ENCODE data around the gene MPND. TPM values are rescaled to one million over a fixed set of nuclear protein-coding genes. Genes with fewer than 3 reads are reported as not detected.

The MPND gene
- total RNA-seq, 1 experiment from 2014 or later: 24.3 TPM

DNA sequence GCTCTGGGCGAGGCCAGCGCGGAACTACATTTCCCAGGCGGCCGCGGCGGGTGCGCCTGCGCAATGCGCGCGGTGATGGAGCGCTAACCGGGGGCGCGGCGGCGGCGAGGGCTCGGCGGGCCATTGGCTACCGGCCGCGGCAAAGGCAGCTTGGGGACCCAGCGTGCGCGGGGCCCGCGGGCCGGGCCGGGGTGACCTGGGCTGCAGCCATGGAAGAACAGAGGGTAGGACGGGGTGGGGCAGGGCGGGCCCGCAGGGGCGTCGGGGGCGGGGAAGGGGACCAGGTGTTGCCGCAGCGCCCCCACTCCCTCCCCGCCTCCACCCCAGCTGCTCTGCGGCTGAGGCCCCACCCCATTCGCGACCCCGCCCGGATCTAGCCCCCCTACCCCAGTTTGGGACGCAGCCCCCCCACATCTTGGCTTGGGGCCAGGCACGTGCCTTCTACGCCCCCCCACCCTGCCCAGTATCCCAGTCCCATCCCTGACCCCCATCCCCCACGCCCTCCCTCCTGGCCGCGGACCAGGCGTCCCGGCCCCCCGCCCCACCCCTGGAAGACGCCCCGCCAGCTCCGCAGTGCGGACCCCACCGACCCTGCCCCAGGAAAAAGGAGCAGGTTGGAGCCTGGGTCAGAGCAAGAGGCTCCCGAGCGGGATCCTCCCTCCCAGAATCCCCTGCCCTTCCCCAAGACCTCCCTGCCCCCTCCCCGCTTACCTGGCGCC, 38.7 kb upstream of the MPND start, which contains the start of gene FSD1:
FSD1 (plus strand) TSS at position 61 of the 719 bp plus-strand sequence; CDS start at position 210, 149 bp downstream.
- DNase-seq (ENCODE audit: low read depth, low spot score) (no peak), ATAC-seq (peak; percentile 99)
- ChIA-PET RAD21 (ENCODE audit: low non-redundant PET in 1 of 2, low total read pairs in 2 of 2, uncharacterized antibody in 2 of 2, unreplicated experiment in 2 of 2) (no interaction called here), POLR2A (interaction anchor here (1.8 kb wide), 1 partner anchor 38 kb away, joined by 4 read pairs; the partner anchor contains the start of gene MPND), CTCF (no interaction called here)
- BruUV-seq (replicated peaks): no TSS peak
- intact Hi-C loops (cut with micrococcal nuclease): no loop called here
- peak within 1 kb of the TSS; percentile 37 to 40 for H3K4me3 ChIP-seq (replicated peaks in 1 of 2; ENCODE audit: low read depth in 1 of 2, low read length in 2 of 2)
- no peaks in the 10 kb centered on the region for H3K9me3 ChIP-seq (ENCODE audit: control insufficient read depth in 1 of 2, insufficient read depth in 1 of 2, low read depth in 1 of 2, low read length in 2 of 2)
- H3K79me2 ChIP-seq (ENCODE audit: insufficient read depth, low read length): no peaks in the 10 kb centered on the region
- no peaks in the 10 kb centered on the region for H3K9me2 ChIP-seq (ENCODE audit: insufficient read depth)
- H3K27ac ChIP-seq (ENCODE audit: low read depth, low read length): no peak within 1 kb of the TSS
- 0 out of 4 replicates have a peak, but pooled peaks cover 0 to 3% of the 10 kb centered on the region in 2 experiments for H3K36me3 ChIP-seq (ENCODE audit: control insufficient read depth in 1 of 2, insufficient read depth in 2 of 2, low read length in 2 of 2)
- peak; percentile 25 for TF ChIP-seq YY1 (IDR thresholded peaks at IDR 0.05; ENCODE audit: extremely low read depth, insufficient replicate concordance, low read depth, low read length)
- TF ChIP-seq RAD21 (IDR thresholded peaks at IDR 0.05; ENCODE audit: low read depth): no peak
- H3K4me2 ChIP-seq (ENCODE audit: low read length): peak within 1 kb of the TSS; percentile 46
- H2AFZ ChIP-seq (ENCODE audit: low read depth, low read length, poor library complexity, severe bottlenecking): peak within 1 kb of the TSS; percentile 62
- no peak within 1 kb of the TSS for H3K9ac ChIP-seq (ENCODE audit: low read length)
- no peaks in the 10 kb centered on the region for H4K20me1 ChIP-seq (ENCODE audit: insufficient read depth)
- H3K27me3 ChIP-seq (ENCODE audit: insufficient read depth, low read length): no peaks in the 10 kb centered on the region
- H3K4me1 ChIP-seq (ENCODE audit: control insufficient read depth in 1 of 2, insufficient read depth in 2 of 2, low read length in 2 of 2): peaks cover 4 to 9% of the 10 kb centered on the region in 2 experiments; a peak in 2 of 4 replicates

DNA sequence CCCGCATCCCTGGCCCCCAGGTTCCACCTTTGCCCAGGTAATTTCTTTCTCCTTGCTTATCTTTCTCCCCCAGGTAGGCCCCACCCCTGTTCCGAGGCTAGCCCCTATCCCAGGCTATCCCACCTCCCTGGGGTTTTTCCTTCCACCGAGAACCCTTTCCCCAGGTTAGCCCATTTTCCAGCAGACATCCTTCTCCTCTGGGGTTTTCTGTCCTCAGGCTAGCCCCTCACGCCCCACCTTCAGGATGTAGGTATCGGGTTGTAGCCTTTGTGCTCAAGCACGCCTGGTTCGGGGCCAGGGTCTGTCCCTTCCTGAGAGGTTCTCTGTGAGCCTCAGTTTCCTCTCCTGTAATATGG, 38.1 kb upstream of the MPND start:
- no peak overlapping the region for H2AFZ ChIP-seq (ENCODE audit: low read depth, low read length, poor library complexity, severe bottlenecking)
- peak overlapping the region; percentile 46 for H3K4me2 ChIP-seq (ENCODE audit: low read length)
- no peak overlapping the region for H3K9ac ChIP-seq (ENCODE audit: low read length)
- ChIA-PET POLR2A (interaction anchor here (0.5 to 1.8 kb wide), 2 partner anchors 17 to 38 kb away, joined by 3 to 4 read pairs; partner anchors contain the start of gene MPND), CTCF (no interaction called here), RAD21 (ENCODE audit: low non-redundant PET in 1 of 2, low total read pairs in 2 of 2, uncharacterized antibody in 2 of 2, unreplicated experiment in 2 of 2) (no interaction called here)
- peaks cover 4 to 10% of the 10 kb centered on the region in 2 experiments; a peak in 3 of 4 replicates for H3K4me1 ChIP-seq (ENCODE audit: control insufficient read depth in 1 of 2, insufficient read depth in 2 of 2, low read length in 2 of 2)
- H3K9me2 ChIP-seq (ENCODE audit: insufficient read depth): no peaks in the 10 kb centered on the region
- BruUV-seq (replicated peaks): no TSS peak
- H3K9me3 ChIP-seq (ENCODE audit: control insufficient read depth in 1 of 2, insufficient read depth in 1 of 2, low read depth in 1 of 2, low read length in 2 of 2): no peaks in the 10 kb centered on the region
- H3K36me3 ChIP-seq (ENCODE audit: control insufficient read depth in 1 of 2, insufficient read depth in 2 of 2, low read length in 2 of 2): 0 out of 4 replicates have a peak, but pooled peaks cover 2 to 3% of the 10 kb centered on the region in 2 experiments
- H3K79me2 ChIP-seq (ENCODE audit: insufficient read depth, low read length): no peaks in the 10 kb centered on the region
- no peaks in the 10 kb centered on the region for H4K20me1 ChIP-seq (ENCODE audit: insufficient read depth)
- DNase-seq (ENCODE audit: low read depth, low spot score) (no peak), ATAC-seq (no peak)
- intact Hi-C loops (cut with micrococcal nuclease): no loop called here
- H3K27me3 ChIP-seq (ENCODE audit: insufficient read depth, low read length): no peaks in the 10 kb centered on the region
- peak overlapping the region; percentile 13 to 37; a peak in 2 of 4 replicates for H3K4me3 ChIP-seq (replicated peaks in 1 of 2; ENCODE audit: low read depth in 1 of 2, low read length in 2 of 2)
- no peak overlapping the region for H3K27ac ChIP-seq (ENCODE audit: low read depth, low read length)
- TF ChIP-seq CEBPB (IDR thresholded peaks at IDR 0.05; ENCODE audit: low read depth): no peak
- TF ChIP-seq EZH2phosphoT487 (IDR thresholded peaks at IDR 0.05; ENCODE audit: borderline replicate concordance): no peak
- TF ChIP-seq EZH2 (IDR thresholded peaks at IDR 0.05): no peak
- TF ChIP-seq, protein P1, sequence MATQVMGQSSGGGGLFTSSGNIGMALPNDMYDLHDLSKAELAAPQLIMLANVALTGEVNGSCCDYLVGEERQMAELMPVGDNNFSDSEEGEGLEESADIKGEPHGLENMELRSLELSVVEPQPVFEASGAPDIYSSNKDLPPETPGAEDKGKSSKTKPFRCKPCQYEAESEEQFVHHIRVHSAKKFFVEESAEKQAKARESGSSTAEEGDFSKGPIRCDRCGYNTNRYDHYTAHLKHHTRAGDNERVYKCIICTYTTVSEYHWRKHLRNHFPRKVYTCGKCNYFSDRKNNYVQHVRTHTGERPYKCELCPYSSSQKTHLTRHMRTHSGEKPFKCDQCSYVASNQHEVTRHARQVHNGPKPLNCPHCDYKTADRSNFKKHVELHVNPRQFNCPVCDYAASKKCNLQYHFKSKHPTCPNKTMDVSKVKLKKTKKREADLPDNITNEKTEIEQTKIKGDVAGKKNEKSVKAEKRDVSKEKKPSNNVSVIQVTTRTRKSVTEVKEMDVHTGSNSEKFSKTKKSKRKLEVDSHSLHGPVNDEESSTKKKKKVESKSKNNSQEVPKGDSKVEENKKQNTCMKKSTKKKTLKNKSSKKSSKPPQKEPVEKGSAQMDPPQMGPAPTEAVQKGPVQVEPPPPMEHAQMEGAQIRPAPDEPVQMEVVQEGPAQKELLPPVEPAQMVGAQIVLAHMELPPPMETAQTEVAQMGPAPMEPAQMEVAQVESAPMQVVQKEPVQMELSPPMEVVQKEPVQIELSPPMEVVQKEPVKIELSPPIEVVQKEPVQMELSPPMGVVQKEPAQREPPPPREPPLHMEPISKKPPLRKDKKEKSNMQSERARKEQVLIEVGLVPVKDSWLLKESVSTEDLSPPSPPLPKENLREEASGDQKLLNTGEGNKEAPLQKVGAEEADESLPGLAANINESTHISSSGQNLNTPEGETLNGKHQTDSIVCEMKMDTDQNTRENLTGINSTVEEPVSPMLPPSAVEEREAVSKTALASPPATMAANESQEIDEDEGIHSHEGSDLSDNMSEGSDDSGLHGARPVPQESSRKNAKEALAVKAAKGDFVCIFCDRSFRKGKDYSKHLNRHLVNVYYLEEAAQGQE (IDR thresholded peaks at IDR 0.05; ENCODE audit: low read depth): no peak
- no peak for TF ChIP-seq SP1 (IDR thresholded peaks at IDR 0.05; ENCODE audit: low read depth)
- TF ChIP-seq CTCF (IDR thresholded peaks at IDR 0.05 in 2 of 3, conservative IDR thresholded peaks at IDR 0.05 in 1 of 3; ENCODE audit: borderline replicate concordance in 1 of 3, insufficient read depth in 1 of 3, low read depth in 2 of 3, low read length in 2 of 3): no peak
- TF ChIP-seq EGR1 (IDR thresholded peaks at IDR 0.05; ENCODE audit: low read depth): no peak
- no peak for TF ChIP-seq ZNF274 (IDR thresholded peaks at IDR 0.05; ENCODE audit: low read depth, low read length)
- TF ChIP-seq RAD21 (IDR thresholded peaks at IDR 0.05; ENCODE audit: low read depth): no peak
- no peak for TF ChIP-seq YY1 (IDR thresholded peaks at IDR 0.05; ENCODE audit: extremely low read depth, insufficient replicate concordance, low read depth, low read length)
- TF ChIP-seq POLR2A (IDR thresholded peaks at IDR 0.05; ENCODE audit: borderline replicate concordance, extremely low read depth, insufficient read depth, insufficient read length): no peak
- TF ChIP-seq TCF7L2 (IDR thresholded peaks at IDR 0.05; ENCODE audit: borderline replicate concordance, extremely low read depth, insufficient read depth, insufficient read length): no peak
- no peak for TF ChIP-seq MAX (IDR thresholded peaks at IDR 0.05)
